Peyer's patch (tissue), 4 donors: Measurements from ENCODE around the gene EVC2.

Source experiments
- POLR2A ChIP-seq, 2 donors: fragments of 450-650 bp; IDR thresholded peaks; one replicate each; pipeline ENCODE4 v1.5.1; 2017; ENCODE audit warnings: antibody characterized with exemption in 2 of 2, mild to moderate bottlenecking in 2 of 2, moderate library complexity in 2 of 2
- TF ChIP-seq, protein P1 (sequence below), 6 experiments: fragments of 450-650 bp in 4 of 6; fragments of 200-600 bp in 2 of 6; sonication (generic) in 1 of 6; IDR thresholded peaks; one replicate each; pipeline ENCODE4 v1.5.1; 2017 to 2019; ENCODE audit warnings: antibody characterized with exemption in 6 of 6, mild to moderate bottlenecking in 3 of 6, moderate library complexity in 1 of 6

DNA sequence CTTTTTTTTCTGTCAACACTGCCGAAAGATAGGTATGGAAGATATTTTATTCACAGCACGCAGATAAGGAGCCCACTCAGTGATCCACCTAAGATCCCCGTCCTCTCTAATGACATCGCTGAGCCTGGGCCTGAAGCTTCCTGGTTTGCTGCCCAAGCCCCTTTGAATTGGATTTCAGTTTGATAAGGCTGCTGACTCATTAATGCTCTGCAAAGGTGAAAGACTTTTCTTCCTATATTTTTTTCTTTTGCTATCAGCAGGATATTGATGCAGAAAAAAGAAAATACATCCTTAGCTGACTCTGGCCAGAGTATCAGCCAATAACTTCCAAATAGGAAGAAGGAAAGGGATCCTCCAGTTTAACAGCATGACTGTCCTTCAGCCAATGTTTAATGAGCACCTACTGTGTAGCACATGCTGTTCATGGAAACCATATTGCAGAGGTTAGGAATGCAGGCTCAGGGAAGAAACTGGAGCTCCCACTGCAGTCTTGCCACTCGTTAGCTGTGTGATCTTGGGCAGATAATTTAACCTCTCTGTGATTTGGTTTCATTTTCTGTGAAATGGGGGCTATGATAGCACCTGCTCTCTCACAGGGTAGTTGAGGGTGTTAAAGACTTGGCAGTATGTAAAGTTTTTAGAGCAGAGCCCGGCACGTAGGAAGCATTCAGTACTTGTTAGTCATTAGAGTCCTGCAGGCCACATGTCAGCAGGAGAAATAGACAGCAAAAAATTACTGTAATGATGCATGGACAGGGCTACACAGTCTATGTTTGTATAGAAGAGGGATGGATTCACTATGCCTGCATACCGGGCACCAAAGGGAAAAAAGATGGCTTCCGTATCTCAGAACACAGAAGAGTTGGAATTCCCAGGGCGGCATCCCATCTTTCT is 41.9 kb upstream of the EVC2 start:
- TF ChIP-seq, protein P1, sequence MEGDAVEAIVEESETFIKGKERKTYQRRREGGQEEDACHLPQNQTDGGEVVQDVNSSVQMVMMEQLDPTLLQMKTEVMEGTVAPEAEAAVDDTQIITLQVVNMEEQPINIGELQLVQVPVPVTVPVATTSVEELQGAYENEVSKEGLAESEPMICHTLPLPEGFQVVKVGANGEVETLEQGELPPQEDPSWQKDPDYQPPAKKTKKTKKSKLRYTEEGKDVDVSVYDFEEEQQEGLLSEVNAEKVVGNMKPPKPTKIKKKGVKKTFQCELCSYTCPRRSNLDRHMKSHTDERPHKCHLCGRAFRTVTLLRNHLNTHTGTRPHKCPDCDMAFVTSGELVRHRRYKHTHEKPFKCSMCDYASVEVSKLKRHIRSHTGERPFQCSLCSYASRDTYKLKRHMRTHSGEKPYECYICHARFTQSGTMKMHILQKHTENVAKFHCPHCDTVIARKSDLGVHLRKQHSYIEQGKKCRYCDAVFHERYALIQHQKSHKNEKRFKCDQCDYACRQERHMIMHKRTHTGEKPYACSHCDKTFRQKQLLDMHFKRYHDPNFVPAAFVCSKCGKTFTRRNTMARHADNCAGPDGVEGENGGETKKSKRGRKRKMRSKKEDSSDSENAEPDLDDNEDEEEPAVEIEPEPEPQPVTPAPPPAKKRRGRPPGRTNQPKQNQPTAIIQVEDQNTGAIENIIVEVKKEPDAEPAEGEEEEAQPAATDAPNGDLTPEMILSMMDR (IDR thresholded peaks at IDR 0.05): no peak
- TF ChIP-seq POLR2A (IDR thresholded peaks at IDR 0.05): no peak
